Transverse colon (tissue), 4 donors: ENCODE results near the gene TTC28.

Experiments used
- EP300 ChIP-seq: sonication (generic); formaldehyde crosslinking; IDR thresholded peaks from one replicate; pipeline ENCODE4 v1.6.1; 2017; ENCODE audit warnings: antibody characterized with exemption, low read depth
- POLR2A ChIP-seq: fragments of 450-650 bp; IDR thresholded peaks from one replicate; pipeline ENCODE4 v1.6.1; 2016; ENCODE audit warnings: antibody characterized with exemption, mild to moderate bottlenecking, moderate library complexity
- POLR2AphosphoS5 ChIP-seq, 3 donors: sonication (generic); formaldehyde crosslinking; IDR thresholded peaks; one replicate each; pipeline ENCODE4 v1.6.1; 2016; ENCODE audit warnings: antibody characterized with exemption in 3 of 3
- TF ChIP-seq, protein P1 (sequence below), 5 experiments: fragments of 200-600 bp in 3 of 5; fragments of 450-650 bp in 2 of 5; sonication (generic) in 3 of 5; IDR thresholded peaks; 1 replicate in 2 of 5; 2 replicates in 3 of 5; pipeline ENCODE4 v1.5.1; 2016 to 2017; ENCODE audit warnings: antibody characterized with exemption in 5 of 5, inconsistent platforms in 3 of 5, mild to moderate bottlenecking in 2 of 5, moderate library complexity in 1 of 5

DNA sequence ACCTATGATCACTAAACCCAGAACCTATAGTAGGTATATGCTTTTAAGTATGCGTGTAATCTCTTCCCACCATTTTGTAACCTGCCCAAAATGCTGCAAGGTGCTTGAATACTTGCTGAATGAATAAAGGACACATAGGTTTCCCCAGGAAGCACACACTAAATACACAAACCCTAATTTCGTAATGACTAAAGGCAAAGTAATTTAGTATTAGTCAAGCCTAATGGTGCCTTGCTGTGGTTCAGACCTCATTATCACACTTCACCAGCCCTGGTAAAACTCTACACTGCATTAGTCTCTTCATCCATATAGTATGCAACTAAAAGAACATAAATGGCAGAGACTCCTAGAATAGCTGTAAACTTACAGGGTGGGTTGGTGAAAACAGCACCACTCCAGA lies 471.6 kb downstream of the TTC28 start:
- no peak for TF ChIP-seq POLR2AphosphoS5 (IDR thresholded peaks at IDR 0.05)
- TF ChIP-seq, protein P1, sequence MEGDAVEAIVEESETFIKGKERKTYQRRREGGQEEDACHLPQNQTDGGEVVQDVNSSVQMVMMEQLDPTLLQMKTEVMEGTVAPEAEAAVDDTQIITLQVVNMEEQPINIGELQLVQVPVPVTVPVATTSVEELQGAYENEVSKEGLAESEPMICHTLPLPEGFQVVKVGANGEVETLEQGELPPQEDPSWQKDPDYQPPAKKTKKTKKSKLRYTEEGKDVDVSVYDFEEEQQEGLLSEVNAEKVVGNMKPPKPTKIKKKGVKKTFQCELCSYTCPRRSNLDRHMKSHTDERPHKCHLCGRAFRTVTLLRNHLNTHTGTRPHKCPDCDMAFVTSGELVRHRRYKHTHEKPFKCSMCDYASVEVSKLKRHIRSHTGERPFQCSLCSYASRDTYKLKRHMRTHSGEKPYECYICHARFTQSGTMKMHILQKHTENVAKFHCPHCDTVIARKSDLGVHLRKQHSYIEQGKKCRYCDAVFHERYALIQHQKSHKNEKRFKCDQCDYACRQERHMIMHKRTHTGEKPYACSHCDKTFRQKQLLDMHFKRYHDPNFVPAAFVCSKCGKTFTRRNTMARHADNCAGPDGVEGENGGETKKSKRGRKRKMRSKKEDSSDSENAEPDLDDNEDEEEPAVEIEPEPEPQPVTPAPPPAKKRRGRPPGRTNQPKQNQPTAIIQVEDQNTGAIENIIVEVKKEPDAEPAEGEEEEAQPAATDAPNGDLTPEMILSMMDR (IDR thresholded peaks at IDR 0.05), result no peak
- TF ChIP-seq POLR2A, result no peak
- TF ChIP-seq EP300, result no peak
